ENCODE results near the gene BCL2. TPM values are rescaled to one million over a fixed set of nuclear protein-coding genes. Genes with fewer than 3 reads are reported as not detected.

The BCL2 gene
- total and polyA plus RNA-seq, 9 of the 15 experiments (the other 6 are each of a cell fraction or from before 2014, with no cell fraction given) = 0.10 to 1.1 (median 0.65) TPM

DNA sequence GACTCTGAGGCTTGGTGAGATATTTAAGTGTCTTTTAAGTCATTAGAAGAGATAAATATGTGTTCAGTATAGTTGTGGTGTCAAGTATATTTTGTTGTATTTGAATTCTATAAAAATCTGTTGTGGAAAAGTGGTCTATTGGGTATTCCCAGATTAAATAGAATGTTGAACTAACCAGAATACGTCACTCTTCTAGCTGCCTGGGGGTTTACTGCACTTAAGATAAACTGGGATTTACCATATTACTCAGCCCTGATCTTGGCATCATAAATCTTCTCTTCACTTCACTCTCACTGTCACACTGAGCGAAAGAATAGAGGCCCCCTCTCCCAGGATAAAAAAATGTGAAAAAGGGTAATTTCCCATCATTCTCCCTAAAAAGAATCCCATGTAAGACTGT lies 129.8 kb downstream of the BCL2 start:
- H3K9ac ChIP-seq (ENCODE audit: insufficient read depth in 1 of 2, low read depth in 2 of 2, low read length in 2 of 2) = no peak overlapping the region
- H3K27me3 ChIP-seq (ENCODE audit: control insufficient read depth in 2 of 2, insufficient read depth in 2 of 2, low read length in 2 of 2) = peaks cover 0 to 1% of the 10 kb centered on the region in 2 experiments; a peak in 1 of 5 replicates
- no peaks in the 10 kb centered on the region for H3K9me3 ChIP-seq (replicated peaks; ENCODE audit: control insufficient read depth, insufficient read depth, low read depth, low read length)
- no peaks in the 10 kb centered on the region for H3K36me3 ChIP-seq (ENCODE audit: control insufficient read depth, insufficient read depth, low read length)
- BruUV-seq (replicated peaks) = no TSS peak
- WGBS (ENCODE audit: insufficient coverage, low coverage, missing lambda C conversion rate) = 0% methylated on average over 2 of the region's 2 CpGs
- TF ChIP-seq MEIS2 (IDR thresholded peaks at IDR 0.05; ENCODE audit: partially characterized antibody) (peak; percentile 52), NCOA6 (IDR thresholded peaks at IDR 0.05) (no peak)
- H3K27ac ChIP-seq (ENCODE audit: extremely low read depth, low read depth, low read length) = no peak overlapping the region
- in situ Hi-C loops (cut with MboI) = loop anchor here (10.0 kb wide), 1 partner anchor 175 kb away; no protein-coding TSS in a partner anchor
- intact Hi-C loops (cut with micrococcal nuclease) = no loop called here
- no peaks in the 10 kb centered on the region for H3K9me1 ChIP-seq (ENCODE audit: control insufficient read depth, insufficient read depth, low read length)
- POLR2A ChIA-PET = no interaction called here
- no peak overlapping the region for H2AFZ ChIP-seq (ENCODE audit: low read depth, low read length)
- no peaks in the 10 kb centered on the region for H3K4me1 ChIP-seq (replicated peaks in 1 of 2; ENCODE audit: control insufficient read depth in 2 of 2, insufficient read depth in 2 of 2, low read length in 2 of 2)
- no peak for DNase-seq (ENCODE audit: extremely low read depth in 1 of 4, low spot score in 3 of 4)
- H4K20me1 ChIP-seq (replicated peaks; ENCODE audit: control insufficient read depth, insufficient read depth, low read length) = no peaks in the 10 kb centered on the region
- no peak overlapping the region for H3K4me3 ChIP-seq
- FAIRE-seq = no peak
- no peak overlapping the region for H3K4me2 ChIP-seq (ENCODE audit: insufficient read depth, low read length)
- CTCF ChIA-PET (ENCODE audit: low intra/inter-chr PET ratio) = no interaction called here
- no peaks in the 10 kb centered on the region for H3K79me2 ChIP-seq (ENCODE audit: control insufficient read depth, insufficient read depth, low read length)
- ATAC-seq = no peak

DNA sequence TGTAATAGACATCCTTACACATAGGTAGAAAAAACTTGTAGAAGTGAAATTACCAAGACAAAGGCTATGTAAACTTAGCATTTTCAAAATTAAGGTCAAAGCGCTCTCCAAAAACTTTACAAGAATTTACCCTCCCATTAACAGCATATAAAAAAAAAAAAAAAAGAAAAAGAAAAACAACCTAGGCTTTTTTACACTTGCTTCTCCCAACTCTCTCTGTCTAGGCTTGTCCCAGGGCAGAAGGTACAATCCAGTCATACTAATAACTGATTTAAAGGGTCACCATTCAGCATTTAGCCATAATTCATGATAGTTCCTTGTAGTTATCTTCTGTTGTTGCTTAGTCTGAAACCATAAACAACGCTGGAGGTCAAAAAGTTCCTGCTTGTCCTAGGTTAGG lies 130.5 kb downstream of the BCL2 start:
- Histone ChIP-seq H3K4me1 (replicated peaks in 1 of 2; ENCODE audit: control insufficient read depth in 2 of 2, insufficient read depth in 2 of 2, low read length in 2 of 2) (no peaks in the 10 kb centered on the region; a peak in 1 of 5 replicates), H3K4me2 (ENCODE audit: insufficient read depth, low read length) (no peak overlapping the region), H3K27ac (ENCODE audit: extremely low read depth, low read depth, low read length) (no peak overlapping the region), H3K27me3 (ENCODE audit: control insufficient read depth in 2 of 2, insufficient read depth in 2 of 2, low read length in 2 of 2) (no peaks in the 10 kb centered on the region; a peak in 1 of 5 replicates), H3K79me2 (ENCODE audit: control insufficient read depth, insufficient read depth, low read length) (no peaks in the 10 kb centered on the region), H2AFZ (ENCODE audit: low read depth, low read length) (no peak overlapping the region), H3K9ac (ENCODE audit: insufficient read depth in 1 of 2, low read depth in 2 of 2, low read length in 2 of 2) (no peak overlapping the region), H3K9me3 (replicated peaks; ENCODE audit: control insufficient read depth, insufficient read depth, low read depth, low read length) (no peaks in the 10 kb centered on the region), H3K9me1 (ENCODE audit: control insufficient read depth, insufficient read depth, low read length) (no peaks in the 10 kb centered on the region), H3K36me3 (ENCODE audit: control insufficient read depth, insufficient read depth, low read length) (no peaks in the 10 kb centered on the region), H4K20me1 (replicated peaks; ENCODE audit: control insufficient read depth, insufficient read depth, low read length) (no peaks in the 10 kb centered on the region), H3K4me3 (no peak overlapping the region)
- intact Hi-C loops (cut with micrococcal nuclease) = no loop called here
- no TSS peak for BruUV-seq (replicated peaks)
- DNase-seq (ENCODE audit: extremely low read depth in 1 of 4, low spot score in 3 of 4) = no peak
- no peak for FAIRE-seq
- in situ Hi-C loops (cut with MboI) = loop anchor here (10.0 kb wide), 1 partner anchor 174 kb away; no protein-coding TSS in a partner anchor
- ATAC-seq = no peak
- POLR2A ChIA-PET = no interaction called here
- TF ChIP-seq POLR2B (IDR thresholded peaks at IDR 0.05; ENCODE audit: low read depth, partially characterized antibody) = no peak
- TF ChIP-seq ZFX (CRISPR knock-in tag; IDR thresholded peaks at IDR 0.05) = no peak
- 0% methylated on average over 1 of the region's 2 CpGs for WGBS (ENCODE audit: insufficient coverage, low coverage, missing lambda C conversion rate)
- CTCF ChIA-PET (ENCODE audit: low intra/inter-chr PET ratio) = no interaction called here

Measured in K562 (cell line).